Effector memory CD4-positive, alpha-beta T cell (primary cell): ENCODE data around the gene CEP128.

ENCODE experiments used
- DNase-seq, 3 donors: peaks; one replicate each; pipeline ENCODE4 v3.0.0-alpha.2; 2020
- H3K27ac ChIP-seq: 2 replicates; pipeline ENCODE4 v1.7.0; 2013; ENCODE audit warnings: mild to moderate bottlenecking, low read length, moderate library complexity; ENCODE audit not compliant: insufficient read depth, poor library complexity, severe bottlenecking
- H3K27me3 ChIP-seq: replicated peaks from 2 replicates; pipeline ENCODE4 v1.7.0; 2013; ENCODE audit warnings: mild to moderate bottlenecking, low read length; ENCODE audit not compliant: insufficient read depth, control insufficient read depth, poor library complexity, severe bottlenecking
- H3K36me3 ChIP-seq: 2 replicates; pipeline ENCODE4 v1.7.0; 2013; ENCODE audit warnings: mild to moderate bottlenecking, low read length, moderate library complexity; ENCODE audit not compliant: control insufficient read depth, insufficient read depth
- H3K4me1 ChIP-seq: 2 replicates; pipeline ENCODE4 v1.7.0; 2013; ENCODE audit warnings: low read length, mild to moderate bottlenecking; ENCODE audit not compliant: control insufficient read depth, insufficient read depth, poor library complexity, severe bottlenecking
- H3K4me3 ChIP-seq: 2 replicates; pipeline ENCODE4 v1.7.0; 2013; ENCODE audit warnings: low read length, low read depth, mild to moderate bottlenecking; ENCODE audit not compliant: insufficient read depth, poor library complexity, severe bottlenecking
- H3K9me3 ChIP-seq: 2 replicates; pipeline ENCODE4 v1.7.0; 2013; ENCODE audit warnings: mild to moderate bottlenecking, low read length, moderate library complexity; ENCODE audit not compliant: control insufficient read depth

Gene CEP128

GRCh38 chr14:80584744-80585505 is 356.6 kb downstream of the CEP128 start:
- Histone ChIP-seq H3K27ac (no peak overlapping the region), H3K4me1 (no peaks in the 10 kb centered on the region), H3K9me3 (no peaks in the 10 kb centered on the region), H3K27me3 (no peaks in the 10 kb centered on the region), H3K36me3 (no peaks in the 10 kb centered on the region), H3K4me3 (no peak overlapping the region)
- no peak for DNase-seq

GRCh38 chr14:80577599-80577998 is 363.9 kb downstream of the CEP128 start:
- H3K27me3 ChIP-seq: no peaks in the 10 kb centered on the region
- H3K4me3 ChIP-seq: no peak overlapping the region
- H3K9me3 ChIP-seq: no peaks in the 10 kb centered on the region
- H3K27ac ChIP-seq: no peak overlapping the region
- H3K4me1 ChIP-seq: no peaks in the 10 kb centered on the region
- no peak for DNase-seq
- no peaks in the 10 kb centered on the region for H3K36me3 ChIP-seq

- H3K27me3 ChIP-seq: no peaks in the 10 kb centered on the region
- no peaks in the 10 kb centered on the region for H3K9me3 ChIP-seq
- no peaks in the 10 kb centered on the region for H3K4me1 ChIP-seq
- H3K27ac ChIP-seq: no peak overlapping the region
- DNase-seq: no peak
- no peak overlapping the region for H3K4me3 ChIP-seq
- no peaks in the 10 kb centered on the region for H3K36me3 ChIP-seq
Observed at GRCh38 chr14:80576401-80576800, 365.1 kb downstream of the CEP128 start.

GRCh38 chr14:80575763-80576162 is 365.8 kb downstream of the CEP128 start:
- no peak overlapping the region for H3K4me3 ChIP-seq
- DNase-seq: no peak
- no peaks in the 10 kb centered on the region for H3K36me3 ChIP-seq
- no peaks in the 10 kb centered on the region for H3K9me3 ChIP-seq
- no peak overlapping the region for H3K27ac ChIP-seq
- H3K4me1 ChIP-seq: no peaks in the 10 kb centered on the region
- no peaks in the 10 kb centered on the region for H3K27me3 ChIP-seq

- Histone ChIP-seq H3K9me3 (no peaks in the 10 kb centered on the region), H3K27me3 (no peaks in the 10 kb centered on the region), H3K27ac (no peak overlapping the region), H3K4me1 (no peaks in the 10 kb centered on the region), H3K4me3 (no peak overlapping the region), H3K36me3 (no peaks in the 10 kb centered on the region)
- DNase-seq: no peak
Observed at GRCh38 chr14:80572666-80573065, 368.9 kb downstream of the CEP128 start.

GRCh38 chr14:80570930-80571298 is 370.6 kb downstream of the CEP128 start:
- H3K36me3 ChIP-seq: no peaks in the 10 kb centered on the region

GRCh38 chr14:80567905-80568536 is 373.5 kb downstream of the CEP128 start:
- no peak for DNase-seq
- Histone ChIP-seq H3K27me3 (no peaks in the 10 kb centered on the region), H3K9me3 (no peaks in the 10 kb centered on the region), H3K36me3 (no peaks in the 10 kb centered on the region), H3K4me3 (no peak overlapping the region), H3K4me1 (no peaks in the 10 kb centered on the region), H3K27ac (no peak overlapping the region)

More at GRCh38 chr14:80570930-80571298, 370.6 kb downstream of the CEP128 start:
- H3K9me3 ChIP-seq: no peaks in the 10 kb centered on the region
- no peak overlapping the region for H3K4me3 ChIP-seq
- H3K27me3 ChIP-seq: no peaks in the 10 kb centered on the region
- no peak overlapping the region for H3K27ac ChIP-seq
- DNase-seq: no peak
- no peaks in the 10 kb centered on the region for H3K4me1 ChIP-seq

- Histone ChIP-seq H3K27me3 (no peaks in the 10 kb centered on the region), H3K9me3 (no peaks in the 10 kb centered on the region), H3K4me1 (no peaks in the 10 kb centered on the region), H3K4me3 (no peak overlapping the region), H3K27ac (no peak overlapping the region), H3K36me3 (no peaks in the 10 kb centered on the region)
- no peak for DNase-seq
Observed at GRCh38 chr14:80565001-80565400, 376.5 kb downstream of the CEP128 start.

GRCh38 chr14:80564051-80564450 is 377.5 kb downstream of the CEP128 start:
- Histone ChIP-seq H3K9me3 (no peaks in the 10 kb centered on the region), H3K4me1 (no peaks in the 10 kb centered on the region), H3K36me3 (no peaks in the 10 kb centered on the region), H3K27ac (no peak overlapping the region), H3K4me3 (no peak overlapping the region), H3K27me3 (no peaks in the 10 kb centered on the region)
- DNase-seq: no peak

- Histone ChIP-seq H3K4me3 (no peak overlapping the region), H3K27ac (no peak overlapping the region), H3K36me3 (no peaks in the 10 kb centered on the region), H3K4me1 (no peaks in the 10 kb centered on the region), H3K27me3 (no peaks in the 10 kb centered on the region), H3K9me3 (no peaks in the 10 kb centered on the region)
- DNase-seq: no peak
Observed at GRCh38 chr14:80560800-80561657, 380.5 kb downstream of the CEP128 start.
